GM12878 (cell line): ENCODE data around the gene PPP1R11. TPM values are rescaled to one million over a fixed set of nuclear protein-coding genes. Genes with fewer than 3 reads are reported as not detected.

ENCODE experiments used
- ATAC-seq: fragments of 200-7000 bp; cut with Tn5 transposase; 3 replicates; pipeline ENCODE4 v1.9.1; 2020; ENCODE audit warnings: mild to moderate bottlenecking, moderate library complexity
- BruUV-seq: library from RNA; stranded (reverse); fragments of 400-500 nt; replicated peaks from 2 replicates; lab custom pipeline; 2021; lab: Mats Ljungman, UMichigan
- CTCF ChIA-PET: fragments of 300-600 bp; sonication (Branson Sonifier 250); formaldehyde crosslinking; extraction: SDS; loops from one replicate; lab custom pipeline; 2021; ENCODE audit warnings: inconsistent platforms; lab: Yijun Ruan, JAX
- POLR2A ChIA-PET: fragments of 350-600 bp; formaldehyde crosslinking; extraction: SDS; loops from one replicate; lab custom pipeline; 2021; ENCODE audit warnings: inconsistent platforms; lab: Charles Lee
- RAD21 ChIA-PET: fragments of 300-600 bp; sonication (Branson Sonifier 250); formaldehyde crosslinking; loops from one replicate; lab custom pipeline; 2023; ENCODE audit warnings: antibody characterized with exemption; ENCODE audit not compliant: unreplicated experiment; lab: Charles Lee
- SMC1A ChIA-PET: fragments of 300-600 bp; sonication (Branson Sonifier 250); formaldehyde crosslinking; loops from one replicate; lab custom pipeline; 2023; ENCODE audit not compliant: unreplicated experiment, uncharacterized antibody; lab: Charles Lee
- DNase-seq: peaks from one replicate; pipeline ENCODE4 v3.0.0-alpha.2; 2011; ENCODE audit warnings: low read depth, low spot score
- FAIRE-seq: peaks from 3 replicates; lab custom pipeline; 2011; peaks lifted over from hg19 to GRCh38; lab: Jason Lieb, UNC
- H2AFZ ChIP-seq: 2 replicates; pipeline ENCODE4 v1.6.0; 2011; ENCODE audit warnings: low read depth, low read length, control low read depth; ENCODE audit not compliant: control insufficient read depth
- H3K27ac ChIP-seq: 2 replicates; pipeline ENCODE4 v1.5.1; 2011; ENCODE audit warnings: control low read depth; ENCODE audit not compliant: control insufficient read depth, insufficient read depth
- H3K27me3 ChIP-seq, 2 experiments: replicated peaks in 1 of 2; 2 replicates each; pipeline versions ENCODE4 v1.6.0 to v1.6.1; 2011; ENCODE audit warnings: low read length in 1 of 2; ENCODE audit not compliant: control insufficient read depth in 2 of 2, insufficient read depth in 2 of 2
- H3K36me3 ChIP-seq, 2 experiments: 2 replicates each; pipeline ENCODE4 v1.5.1; 2011; ENCODE audit warnings: low read length in 1 of 2; ENCODE audit not compliant: control insufficient read depth in 2 of 2, insufficient read depth in 2 of 2
- H3K4me1 ChIP-seq: 2 replicates; pipeline ENCODE4 v1.6.1; 2011; ENCODE audit warnings: mild to moderate bottlenecking, low read length, moderate library complexity, mixed read lengths; ENCODE audit not compliant: control insufficient read depth, insufficient read depth
- H3K4me2 ChIP-seq: 2 replicates; pipeline ENCODE4 v1.6.0; 2011; ENCODE audit warnings: control low read depth; ENCODE audit not compliant: control insufficient read depth, insufficient read depth
- H3K4me3 ChIP-seq: fragments of 200-600 bp; sonication (generic); 2 replicates; pipeline ENCODE4 v1.5.1; 2016
- H3K79me2 ChIP-seq: 2 replicates; pipeline ENCODE4 v1.6.0; 2011; ENCODE audit warnings: low read length; ENCODE audit not compliant: control insufficient read depth, insufficient read depth
- H3K9ac ChIP-seq: 2 replicates; pipeline ENCODE4 v1.8.0; 2011; ENCODE audit warnings: low read length, control low read depth, mixed read lengths; ENCODE audit not compliant: control insufficient read depth, insufficient read depth
- H3K9me3 ChIP-seq: replicated peaks from 3 replicates; pipeline ENCODE4 v1.5.1; 2011; ENCODE audit warnings: mild to moderate bottlenecking, low read length; ENCODE audit not compliant: control insufficient read depth, insufficient read depth
- H4K20me1 ChIP-seq: 2 replicates; pipeline ENCODE4 v1.6.0; 2011; ENCODE audit not compliant: control insufficient read depth, insufficient read depth
- BHLHE40 ChIP-seq, 2 experiments: fragments of 450-650 bp in 1 of 2; IDR thresholded peaks; 2 replicates each; pipeline ENCODE4 v1.6.1; 2011 to 2017; ENCODE audit warnings: low read depth in 2 of 2, borderline replicate concordance in 1 of 2, improper control_type of control experiment in 1 of 2, low read length in 1 of 2, mild to moderate bottlenecking in 1 of 2
- BRCA1 ChIP-seq: IDR thresholded peaks from 2 replicates; pipeline ENCODE4 v1.6.1; 2011; ENCODE audit warnings: low read depth, low read length, improper control_type of control experiment
- HSF1 ChIP-seq: fragments of 150-350 bp; IDR thresholded peaks from 2 replicates; pipeline ENCODE4 v1.6.1; 2014; ENCODE audit warnings: mild to moderate bottlenecking, low read depth, low read length
- NR2C1 ChIP-seq: fragments of 450-650 bp; IDR thresholded peaks from 2 replicates; pipeline ENCODE4 v1.6.1; 2017; ENCODE audit warnings: antibody characterized with exemption, mild to moderate bottlenecking, moderate library complexity
- NRF1 ChIP-seq: conservative IDR thresholded peaks from 2 replicates; pipeline ENCODE4 v1.6.1; 2011; ENCODE audit warnings: mild to moderate bottlenecking, low read depth, low read length, improper control_type of control experiment
- PRDM15 ChIP-seq: fragments of 450-650 bp; formaldehyde crosslinking; IDR thresholded peaks from 2 replicates; pipeline ENCODE4 v1.4.0; 2020; ENCODE audit warnings: mild to moderate bottlenecking, moderate library complexity
- ZNF274 ChIP-seq: IDR thresholded peaks from one replicate; pipeline ENCODE4 v1.8.0; 2011; ENCODE audit not compliant: insufficient read length, insufficient read depth
- WGBS: methylation state at CpG from one replicate; pipeline ENCODE4 v1.1.6; 2016; ENCODE audit warnings: low lambda C conversion rate; ENCODE audit not compliant: insufficient replicate concordance, insufficient coverage; ENCODE audit errors: missing lambda C conversion rate; 5-methylcytosine and 5-hydroxymethylcytosine counted together
- in situ Hi-C: fragments of 300-500 bp; cut with MboI; formaldehyde crosslinking; loops from 9 replicates; pipeline ENCODE4 v1.14.3; 2018; ENCODE audit warnings: mixed read lengths
- intact Hi-C: fragments of 100-400 bp; cut with micrococcal nuclease; formaldehyde crosslinking; loops from one replicate; pipeline ENCODE4 v1.14.2; 2022; ENCODE audit not compliant: unreplicated experiment
- polyA plus RNA-seq, 11 experiments: library from polyadenylated mRNA; depleted of rRNA in 4 of 11; unstranded in 6 of 11; stranded (reverse) in 5 of 11; fragments of >200 nt; fragmentation: Nextera tagmentation in 4 of 11; fragmentation: Illumina TruSeq in 1 of 11; extraction: Ambion mirVana in 4 of 11; extraction: Trizol in 1 of 11; gene quantifications; 1 replicate in 1 of 11; 2 replicates in 10 of 11; pipeline versions ENCODE4 v1.2.1 to v1.2.3, GENCODE V29; 2011 to 2016; ENCODE audit warnings: inconsistent platforms in 2 of 11, missing spikeins in 2 of 11, low read depth in 1 of 11
- total RNA-seq, 4 experiments: library from RNA; depleted of rRNA in 3 of 4; stranded (reverse); fragments of >200 nt in 3 of 4; fragmentation: Illumina TruSeq in 1 of 4; extraction: Trizol in 1 of 4; gene quantifications; 2 replicates each; pipeline versions ENCODE4 v1.2.1 to v1.2.3, GENCODE V29; 2013 to 2021

PPP1R11 gene
- total and polyA plus RNA-seq, 10 of the 15 experiments (the other 5 are each of a cell fraction or from before 2014, with no cell fraction given), result 12.6 to 56.1 (median 33.5) TPM

GRCh38 chr6:30055513-30055912 is 11.5 kb upstream of the PPP1R11 start:
- ChIA-PET RAD21 (no interaction called here), CTCF (no interaction called here), POLR2A (no interaction called here), SMC1A (no interaction called here)
- H3K27ac ChIP-seq, result no peak overlapping the region
- H3K79me2 ChIP-seq, result peaks cover 5% of the 10 kb centered on the region
- H3K27me3 ChIP-seq, result no peaks in the 10 kb centered on the region
- H3K4me2 ChIP-seq, result no peak overlapping the region
- no peaks in the 10 kb centered on the region for H4K20me1 ChIP-seq
- no peak overlapping the region for H3K9ac ChIP-seq
- FAIRE-seq (no peak), DNase-seq (no peak), ATAC-seq (no peak)
- 56% methylated on average over 1 of the region's 1 CpG for WGBS
- no peaks in the 10 kb centered on the region for H3K9me3 ChIP-seq
- no peak overlapping the region for H2AFZ ChIP-seq
- no TSS peak for BruUV-seq
- TF ChIP-seq NR2C1 (no peak), PRDM15 (CRISPR knock-in tag) (no peak), NRF1 (no peak), BRCA1 (no peak), ZNF274 (no peak), HSF1 (no peak), BHLHE40 (IDR thresholded peaks at IDR 0.05; ENCODE audit: borderline replicate concordance in 1 of 2, low read depth in 2 of 2, low read length in 1 of 2) (no peak)
- in situ Hi-C loops (no loop called here), intact Hi-C loops (no loop called here)
- no peak overlapping the region for H3K4me3 ChIP-seq
- H3K36me3 ChIP-seq, result no peaks in the 10 kb centered on the region; a peak in 1 of 4 replicates
- H3K4me1 ChIP-seq, result peaks cover 5% of the 10 kb centered on the region; the same call in 1 of the 2 replicates
